DMS53 (cell line): ENCODE data around the gene KLHL40.

Experiments used
- DNase-seq: peaks from one replicate; lab custom pipeline; 2025; lab: John Stamatoyannopoulos, UW

Gene KLHL40, protein sequence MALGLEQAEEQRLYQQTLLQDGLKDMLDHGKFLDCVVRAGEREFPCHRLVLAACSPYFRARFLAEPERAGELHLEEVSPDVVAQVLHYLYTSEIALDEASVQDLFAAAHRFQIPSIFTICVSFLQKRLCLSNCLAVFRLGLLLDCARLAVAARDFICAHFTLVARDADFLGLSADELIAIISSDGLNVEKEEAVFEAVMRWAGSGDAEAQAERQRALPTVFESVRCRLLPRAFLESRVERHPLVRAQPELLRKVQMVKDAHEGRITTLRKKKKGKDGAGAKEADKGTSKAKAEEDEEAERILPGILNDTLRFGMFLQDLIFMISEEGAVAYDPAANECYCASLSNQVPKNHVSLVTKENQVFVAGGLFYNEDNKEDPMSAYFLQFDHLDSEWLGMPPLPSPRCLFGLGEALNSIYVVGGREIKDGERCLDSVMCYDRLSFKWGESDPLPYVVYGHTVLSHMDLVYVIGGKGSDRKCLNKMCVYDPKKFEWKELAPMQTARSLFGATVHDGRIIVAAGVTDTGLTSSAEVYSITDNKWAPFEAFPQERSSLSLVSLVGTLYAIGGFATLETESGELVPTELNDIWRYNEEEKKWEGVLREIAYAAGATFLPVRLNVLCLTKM

GRCh38 chr3:42685363-42685881, at the start of gene KLHL40:
Gene KLHL40 (plus strand): TSS chr3:42685537. CDS start chr3:42685619, 82 bp downstream.
- DNase-seq = no peak

DNA sequence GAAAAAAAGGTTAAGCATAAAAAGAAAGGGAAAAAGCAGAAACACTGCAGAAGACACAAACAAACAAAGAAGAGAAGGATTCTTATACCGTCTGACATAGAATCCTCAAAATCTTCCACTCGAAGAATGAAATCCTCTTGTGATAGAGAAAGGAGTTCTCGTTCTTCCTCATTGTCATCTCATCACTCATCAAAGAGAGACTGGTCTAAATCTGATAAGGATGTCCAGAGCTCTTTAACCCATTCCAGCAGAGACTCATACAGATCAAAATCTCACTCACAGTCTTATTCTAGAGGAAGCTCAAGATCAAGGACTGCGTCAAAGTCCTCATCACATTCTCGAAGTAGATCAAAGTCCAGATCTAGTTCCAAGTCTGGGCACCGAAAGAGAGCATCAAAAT, 48.3 kb upstream of the KLHL40 start:
- no peak for DNase-seq

- no peak for DNase-seq
Measured at GRCh38 chr3:42638339-42638842, 46.9 kb upstream of the KLHL40 start.

GRCh38 chr3:42639192-42639591, 46.1 kb upstream of the KLHL40 start:
- DNase-seq = no peak

GRCh38 chr3:42640129-42640528, 45.2 kb upstream of the KLHL40 start:
- DNase-seq = no peak

DNA sequence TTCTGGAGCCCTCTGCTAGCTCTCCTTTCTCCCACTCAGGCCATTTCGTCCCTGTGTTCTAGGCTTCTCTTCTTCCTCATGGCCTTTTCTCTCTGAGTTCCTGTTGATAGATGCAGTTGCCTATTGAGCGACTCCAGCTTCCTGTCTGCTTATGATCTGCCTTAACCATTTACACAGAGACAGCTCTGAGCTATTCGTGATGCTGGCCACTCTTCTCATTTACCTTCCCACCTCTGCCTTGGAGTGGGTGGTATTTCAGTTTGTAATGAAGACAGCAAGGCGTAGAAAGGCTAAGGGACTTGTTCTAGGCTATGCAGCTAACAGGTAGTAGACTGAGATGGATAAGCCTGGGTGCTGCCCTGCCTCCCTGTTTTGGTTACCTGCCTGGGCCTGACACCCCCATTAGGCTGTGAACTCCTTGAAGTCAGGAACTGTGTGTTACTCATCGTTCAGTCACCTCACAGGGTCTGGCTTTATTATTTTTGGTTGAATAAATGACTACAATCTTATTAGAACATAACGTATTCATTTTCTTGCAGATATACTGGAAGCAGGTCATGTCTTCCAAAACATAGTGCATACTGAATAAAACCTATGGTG, 44.5 kb upstream of the KLHL40 start:
- no peak for DNase-seq

DNA sequence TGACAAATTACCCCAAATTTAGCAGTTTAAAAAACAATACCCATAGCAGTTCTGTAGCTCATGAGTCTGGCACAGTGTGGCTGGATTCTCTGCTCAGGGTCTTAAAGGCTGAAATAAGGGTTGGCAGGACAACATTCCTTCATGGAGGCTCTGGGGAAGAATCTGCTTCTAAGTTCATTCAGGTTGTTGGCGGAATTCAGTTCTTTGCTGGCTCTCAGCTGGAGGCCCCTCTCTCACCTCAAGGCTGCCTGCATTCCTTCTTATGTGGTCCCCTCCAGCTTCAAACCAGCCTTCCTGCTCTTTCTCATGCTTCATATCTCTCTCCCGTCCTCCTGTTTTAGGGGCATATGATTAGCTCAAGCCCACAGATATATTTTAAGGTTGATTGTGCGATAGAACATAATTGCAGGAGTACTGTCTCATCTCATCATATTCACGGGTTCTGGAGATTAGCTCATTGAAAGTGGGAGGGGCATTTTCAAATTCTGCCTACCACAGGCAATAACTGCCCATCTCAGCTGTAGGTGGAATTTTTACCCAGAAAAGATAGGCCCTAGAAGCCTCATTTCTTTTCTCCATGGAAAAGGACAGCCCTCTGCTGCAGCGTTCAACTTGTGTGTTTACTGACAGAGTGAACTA, 37.4 kb upstream of the KLHL40 start:
- DNase-seq = no peak

GRCh38 chr3:42649006-42649405, 36.3 kb upstream of the KLHL40 start:
- no peak for DNase-seq

DNA sequence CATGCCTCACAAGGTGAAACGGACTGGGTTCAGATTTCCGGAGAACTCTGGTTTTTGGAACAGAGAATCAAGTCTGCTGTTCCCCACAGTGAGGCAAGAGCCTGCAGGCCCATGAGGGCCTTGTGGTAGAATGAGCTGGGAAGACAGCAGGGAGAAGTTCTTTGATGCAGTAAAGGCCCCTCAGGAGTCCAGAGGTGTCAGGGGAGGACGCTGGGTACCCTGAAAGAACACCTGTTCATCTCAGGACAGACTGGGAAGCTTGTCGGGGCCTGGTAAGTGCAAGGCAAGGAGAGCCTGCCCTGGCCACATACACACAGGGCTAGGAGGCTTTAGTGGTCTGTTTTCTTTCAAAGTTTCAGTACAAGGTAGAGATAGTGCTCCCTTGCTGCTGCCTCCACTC, 35.6 kb upstream of the KLHL40 start:
- DNase-seq = no peak

DNA sequence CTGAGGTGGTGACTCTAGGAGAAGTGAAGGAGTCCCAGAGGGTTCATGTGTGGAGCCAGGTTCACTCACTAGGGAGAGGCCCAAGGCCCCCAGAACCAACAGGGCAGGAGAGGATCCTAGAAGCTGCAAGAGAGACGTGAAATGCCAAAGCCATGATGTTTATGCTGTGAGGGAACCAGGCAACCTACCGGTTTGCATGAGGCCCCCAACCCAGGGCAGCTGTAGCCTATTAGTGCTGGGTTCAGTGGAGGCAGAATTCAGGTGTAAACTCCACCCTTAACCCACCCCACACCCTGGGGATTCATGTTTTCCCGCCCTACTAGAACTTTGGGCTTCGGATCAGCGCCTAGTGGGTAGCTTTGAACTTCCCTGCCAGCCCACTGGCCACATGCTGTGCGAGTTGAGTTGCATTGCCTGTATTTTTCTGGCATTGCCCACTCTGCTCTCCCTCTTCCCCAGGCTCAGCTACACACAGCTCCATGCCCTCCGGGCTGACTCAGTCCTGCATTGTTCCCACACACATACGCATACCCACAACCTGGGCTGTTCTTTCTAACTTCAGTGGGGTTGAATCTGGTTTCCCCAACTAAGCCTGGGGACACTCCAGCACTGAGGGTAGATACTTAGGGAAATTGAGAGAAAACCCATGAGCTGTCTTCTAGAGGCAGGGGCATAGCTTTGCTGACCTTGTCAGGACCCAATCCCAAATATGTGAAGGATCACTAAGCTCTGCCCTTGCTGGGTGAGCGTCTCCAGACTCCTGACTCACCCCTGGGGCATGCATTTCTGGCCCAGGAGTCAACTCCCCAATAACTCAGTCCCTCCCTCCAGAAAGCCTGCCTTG, 33.9 kb upstream of the KLHL40 start:
- no peak for DNase-seq

GRCh38 chr3:42652251-42652610, 33.1 kb upstream of the KLHL40 start:
- DNase-seq = no peak

DNA sequence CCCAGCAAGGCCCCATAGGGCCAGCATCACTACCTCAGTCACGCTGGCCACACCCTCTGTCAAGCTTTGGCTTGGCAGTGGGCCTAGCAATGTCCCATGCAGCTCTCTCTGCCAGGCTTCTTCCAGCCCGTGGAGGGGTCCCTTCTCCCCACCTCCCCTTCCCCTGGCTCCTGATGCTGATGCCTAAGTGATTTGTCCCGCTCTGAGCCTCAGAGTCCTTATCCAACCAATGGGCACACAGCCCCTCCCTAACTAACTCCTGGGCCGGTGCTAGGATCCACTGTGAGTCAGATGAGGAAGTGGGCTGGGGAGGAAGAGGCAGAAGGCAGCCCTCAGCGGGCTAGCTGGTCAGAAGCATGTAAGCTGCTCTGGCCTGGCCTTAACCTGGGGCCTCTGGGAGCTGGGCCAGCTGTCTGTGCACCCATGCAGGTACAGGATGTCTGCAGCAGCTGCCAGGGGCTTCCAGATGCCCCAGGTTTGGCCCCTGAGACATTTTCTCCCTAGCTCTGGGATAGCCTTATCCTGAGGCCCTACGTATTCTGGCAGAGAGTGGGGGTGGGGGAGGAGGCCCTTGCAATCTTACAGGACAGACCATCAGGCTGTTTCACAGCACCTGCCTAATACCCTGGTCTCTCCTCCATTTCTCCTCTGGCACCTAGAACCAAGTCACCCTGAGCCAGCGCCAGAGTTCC, 32.6 kb upstream of the KLHL40 start:
- peak; percentile 65 for DNase-seq

- no peak for DNase-seq
Measured at GRCh38 chr3:42653303-42653559, 32.1 kb upstream of the KLHL40 start.

- DNase-seq = peak; percentile 39
Measured at GRCh38 chr3:42653560-42654330, 31.6 kb upstream of the KLHL40 start, which contains the start of gene ZBTB47. Gene ZBTB47 (plus strand): TSS chr3:42653697. CDS start chr3:42658356, 4,659 bp downstream.

GRCh38 chr3:42654331-42655201, 30.8 kb upstream of the KLHL40 start:
- DNase-seq = peak; percentile 36

GRCh38 chr3:42655331-42655888, 29.9 kb upstream of the KLHL40 start:
- peak; percentile 11 for DNase-seq

GRCh38 chr3:42655980-42656679, 29.2 kb upstream of the KLHL40 start:
- DNase-seq = peak; percentile 2
